ENCODE data around the gene AP1S2. TPM values are rescaled to one million over a fixed set of nuclear protein-coding genes. Genes with fewer than 3 reads are reported as not detected.

Gene AP1S2
- total RNA-seq, 1 experiment from 2014 or later, result 18.6 TPM

DNA sequence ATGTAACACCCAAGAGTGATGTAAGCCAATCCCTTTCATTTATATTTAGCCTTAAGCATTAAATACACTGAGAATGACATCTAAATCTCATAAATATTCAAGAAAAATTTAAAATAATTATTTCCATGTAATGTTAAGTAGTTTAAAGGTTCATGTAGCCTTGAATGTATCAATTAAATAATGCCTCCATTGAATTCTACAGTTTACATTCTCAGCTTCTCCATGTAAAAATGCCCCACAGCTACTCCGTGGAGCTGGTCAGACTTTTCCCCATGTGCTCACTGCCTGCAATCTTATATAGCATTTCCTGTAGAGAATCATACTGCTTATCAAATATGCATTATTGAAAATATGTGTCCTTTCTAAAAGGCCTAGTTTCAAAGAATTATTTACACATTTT, 25.4 kb downstream of the AP1S2 start:
- intact Hi-C loops (cut with micrococcal nuclease; ENCODE audit: unreplicated experiment), result no loop called here
- DNase-seq, result no peak
- CTCF ChIA-PET, result no interaction called here
- Mint-ChIP-seq H3K27me3 (ENCODE audit: insufficient read depth, unreplicated experiment) (no peaks in the 10 kb centered on the region), H3K27ac (ENCODE audit: unreplicated experiment) (no peak overlapping the region), H3K9me3 (ENCODE audit: unreplicated experiment) (no peaks in the 10 kb centered on the region), H3K4me3 (ENCODE audit: unreplicated experiment) (no peak overlapping the region), H3K4me1 (ENCODE audit: low read depth, unreplicated experiment) (no peaks in the 10 kb centered on the region), H3K36me3 (ENCODE audit: insufficient read depth, unreplicated experiment) (no peaks in the 10 kb centered on the region)
- no peak for TF ChIP-seq CTCF (IDR thresholded peaks at IDR 0.05; ENCODE audit: insufficient read depth in 1 of 2, low read depth in 1 of 2, low read length in 1 of 2, severe bottlenecking in 1 of 2, unreplicated experiment in 1 of 2)
- Histone ChIP-seq H3K36me3 (ENCODE audit: control insufficient read depth, insufficient read depth, low read length) (no peaks in the 10 kb centered on the region; the same call in 1 of the 2 replicates), H3K9me3 (no peaks in the 10 kb centered on the region), H3K4me1 (no peaks in the 10 kb centered on the region), H3K27me3 (replicated peaks; ENCODE audit: control insufficient read depth, insufficient read depth, low read length) (no peaks in the 10 kb centered on the region), H3K4me3 (ENCODE audit: low read depth, low read length) (no peak overlapping the region)
- POLR2A ChIA-PET, result no interaction called here
- no TSS peak for BruUV-seq (replicated peaks)

DNA sequence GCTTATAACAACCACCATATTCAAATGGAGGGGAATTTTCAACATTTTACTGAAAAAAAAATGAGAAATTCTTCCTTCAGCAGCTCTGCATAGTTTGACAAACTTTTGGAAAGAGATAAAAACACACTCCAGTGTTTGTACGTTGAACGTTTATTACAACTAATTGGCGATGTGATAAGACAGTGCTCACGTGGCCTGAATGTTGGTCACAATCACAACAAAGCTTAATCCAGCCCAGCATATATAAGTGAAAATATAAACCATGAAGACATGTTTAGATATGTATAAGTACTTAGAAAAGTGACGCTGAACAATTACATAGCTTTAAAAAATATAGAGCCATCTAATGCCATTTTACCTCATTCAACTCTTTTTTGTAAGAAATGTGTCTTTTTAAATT, 28.7 kb downstream of the AP1S2 start:
- no peaks in the 10 kb centered on the region for H3K27me3 ChIP-seq (replicated peaks; ENCODE audit: control insufficient read depth, insufficient read depth, low read length)
- no peak for DNase-seq
- no TSS peak for BruUV-seq (replicated peaks)
- POLR2A ChIA-PET, result no interaction called here
- H3K36me3 Mint-ChIP-seq (ENCODE audit: insufficient read depth, unreplicated experiment), result peaks cover 10% of the 10 kb centered on the region
- no peaks in the 10 kb centered on the region; the same call in 1 of the 2 replicates for H3K36me3 ChIP-seq (ENCODE audit: control insufficient read depth, insufficient read depth, low read length)
- H3K9me3 ChIP-seq, result no peaks in the 10 kb centered on the region
- CTCF ChIA-PET, result no interaction called here
- TF ChIP-seq CTCF (IDR thresholded peaks at IDR 0.05; ENCODE audit: insufficient read depth in 1 of 2, low read depth in 1 of 2, low read length in 1 of 2, severe bottlenecking in 1 of 2, unreplicated experiment in 1 of 2), result no peak
- no peaks in the 10 kb centered on the region for H3K4me1 Mint-ChIP-seq (ENCODE audit: low read depth, unreplicated experiment)
- no peak overlapping the region for H3K4me3 ChIP-seq (ENCODE audit: low read depth, low read length)
- no peak overlapping the region for H3K27ac Mint-ChIP-seq (ENCODE audit: unreplicated experiment)
- no peak overlapping the region for H3K4me3 Mint-ChIP-seq (ENCODE audit: unreplicated experiment)
- H3K9me3 Mint-ChIP-seq (ENCODE audit: unreplicated experiment), result no peaks in the 10 kb centered on the region
- intact Hi-C loops (cut with micrococcal nuclease; ENCODE audit: unreplicated experiment), result no loop called here
- no peaks in the 10 kb centered on the region for H3K4me1 ChIP-seq
- H3K27me3 Mint-ChIP-seq (ENCODE audit: insufficient read depth, unreplicated experiment), result no peaks in the 10 kb centered on the region

GRCh38 chrX:15822922-15823321, 31.7 kb downstream of the AP1S2 start:
- no peak for DNase-seq
- no peaks in the 10 kb centered on the region for H3K27me3 Mint-ChIP-seq (ENCODE audit: insufficient read depth, unreplicated experiment)
- no peak overlapping the region for H3K27ac Mint-ChIP-seq (ENCODE audit: unreplicated experiment)
- Histone ChIP-seq H3K36me3 (ENCODE audit: control insufficient read depth, insufficient read depth, low read length) (no peaks in the 10 kb centered on the region; the same call in 1 of the 2 replicates), H3K27me3 (replicated peaks; ENCODE audit: control insufficient read depth, insufficient read depth, low read length) (no peaks in the 10 kb centered on the region), H3K4me1 (no peaks in the 10 kb centered on the region), H3K9me3 (no peaks in the 10 kb centered on the region), H3K4me3 (ENCODE audit: low read depth, low read length) (no peak overlapping the region)
- peaks cover 21% of the 10 kb centered on the region for H3K36me3 Mint-ChIP-seq (ENCODE audit: insufficient read depth, unreplicated experiment)
- H3K4me1 Mint-ChIP-seq (ENCODE audit: low read depth, unreplicated experiment), result no peaks in the 10 kb centered on the region
- intact Hi-C loops (cut with micrococcal nuclease; ENCODE audit: unreplicated experiment), result no loop called here
- ChIA-PET POLR2A (no interaction called here), CTCF (no interaction called here)
- H3K4me3 Mint-ChIP-seq (ENCODE audit: unreplicated experiment), result no peak overlapping the region
- TF ChIP-seq CTCF (IDR thresholded peaks at IDR 0.05; ENCODE audit: insufficient read depth in 1 of 2, low read depth in 1 of 2, low read length in 1 of 2, severe bottlenecking in 1 of 2, unreplicated experiment in 1 of 2), result no peak
- BruUV-seq (replicated peaks), result TSS peak; percentile 33
- no peaks in the 10 kb centered on the region for H3K9me3 Mint-ChIP-seq (ENCODE audit: unreplicated experiment)

Data from Caco-2 (cell line).